A549 (cell line): Measurements from ENCODE around the gene SPSB2. TPM values are rescaled to one million over a fixed set of nuclear protein-coding genes. Genes with fewer than 3 reads are reported as not detected.

Experiments used
- ATAC-seq, 2 experiments: fragments of 200-7000 bp in 1 of 2; fragments of >200 bp in 1 of 2; cut with Nextera tagmentation in 1 of 2; cut with Tn5 transposase in 1 of 2; 3 replicates each; pipeline versions ENCODE4 v1.8.0 to v1.9.1; 2018 to 2020; ENCODE audit warnings: mild to moderate bottlenecking in 1 of 2, moderate library complexity in 1 of 2
- CTCF ChIA-PET: fragments of 300-600 bp; sonication (Branson Sonifier 250); formaldehyde crosslinking; extraction: SDS; loops from one replicate; lab custom pipeline; 2021; ENCODE audit warnings: antibody characterized with exemption, inconsistent platforms; lab: Yijun Ruan, JAX
- POLR2A ChIA-PET: fragments of 350-600 bp; formaldehyde crosslinking; extraction: SDS; loops from one replicate; lab custom pipeline; 2021; ENCODE audit warnings: antibody characterized with exemption, inconsistent platforms; lab: Yijun Ruan, JAX
- DNase-seq, 2 experiments: peaks; one replicate each; pipeline versions ENCODE4 v3.0.0 to v3.0.0-alpha.2; 2011 to 2016; ENCODE audit warnings: low read depth in 1 of 2, low spot score in 1 of 2
- FAIRE-seq: peaks from 2 replicates; lab custom pipeline; 2011; peaks lifted over from hg19 to GRCh38; lab: Jason Lieb, UNC
- H3K27ac ChIP-seq, 2 experiments: fragments of >200 bp; sonication (Bioruptor Twin); formaldehyde crosslinking; 3 replicates each; pipeline ENCODE4 v1.5.1; 2016 to 2017
- H3K4me1 ChIP-seq: fragments of >200 bp; sonication (Bioruptor Twin); formaldehyde crosslinking; 3 replicates; pipeline ENCODE4 v1.6.1; 2016
- H3K4me2 ChIP-seq: fragments of >200 bp; sonication (Bioruptor Twin); formaldehyde crosslinking; 3 replicates; pipeline ENCODE4 v1.6.1; 2016
- H3K4me3 ChIP-seq: fragments of >200 bp; sonication (Bioruptor Twin); formaldehyde crosslinking; 3 replicates; pipeline ENCODE4 v1.5.1; 2016
- H3K9me3 ChIP-seq: fragments of >200 bp; sonication (Bioruptor Twin); formaldehyde crosslinking; 3 replicates; pipeline ENCODE4 v1.6.1; 2016
- BCL3 ChIP-seq: fragments of >200 bp; sonication (Bioruptor Twin); formaldehyde crosslinking; IDR thresholded peaks from 3 replicates; pipeline ENCODE4 v1.6.1; 2016
- EHF ChIP-seq: fragments of 250-450 bp; sonication (Bioruptor Pico); IDR thresholded peaks from 2 replicates; pipeline ENCODE4 v1.5.0; 2020; ENCODE audit warnings: mild to moderate bottlenecking
- EHMT2 ChIP-seq: fragments of 200-600 bp; sonication (generic); IDR thresholded peaks from 2 replicates; pipeline ENCODE4 v1.6.1; 2016; ENCODE audit warnings: antibody characterized with exemption, low read depth, mild to moderate bottlenecking, moderate library complexity
- FOSB ChIP-seq: fragments of 250-450 bp; sonication (Bioruptor Pico); IDR thresholded peaks from 2 replicates; pipeline ENCODE4 v1.5.0; 2020; ENCODE audit warnings: mild to moderate bottlenecking, moderate library complexity
- GATA3 ChIP-seq: IDR thresholded peaks from 2 replicates; pipeline ENCODE4 v1.6.1; 2012; ENCODE audit warnings: borderline replicate concordance
- HEYL ChIP-seq: fragments of 250-450 bp; sonication (Bioruptor Pico); IDR thresholded peaks from 2 replicates; pipeline ENCODE4 v1.8.0; 2021; ENCODE audit warnings: mild to moderate bottlenecking, moderate library complexity
- HMGXB4 ChIP-seq: fragments of 250-450 bp; sonication (Bioruptor Pico); IDR thresholded peaks from 2 replicates; pipeline ENCODE4 v1.5.0; 2021; ENCODE audit warnings: mild to moderate bottlenecking, moderate library complexity, borderline replicate concordance
- HOXA7 ChIP-seq: fragments of 250-450 bp; sonication (Bioruptor Pico); IDR thresholded peaks from 2 replicates; pipeline ENCODE4 v1.5.0; 2020; ENCODE audit warnings: mild to moderate bottlenecking, moderate library complexity
- HOXB13 ChIP-seq: fragments of 250-450 bp; sonication (Bioruptor Pico); IDR thresholded peaks from 2 replicates; pipeline ENCODE4 v1.5.0; 2020; ENCODE audit warnings: low read depth, mild to moderate bottlenecking, moderate library complexity
- JUN ChIP-seq, 2 experiments: fragments of >200 bp; sonication (Bioruptor Twin); formaldehyde crosslinking; IDR thresholded peaks; 2 replicates in 1 of 2; 3 replicates in 1 of 2; pipeline ENCODE4 v1.6.1; 2016 to 2017
- JUNB ChIP-seq: fragments of >200 bp; sonication (Bioruptor Twin); formaldehyde crosslinking; IDR thresholded peaks from 2 replicates; pipeline ENCODE4 v1.6.1; 2016
- MYC ChIP-seq: IDR thresholded peaks from 2 replicates; pipeline ENCODE4 v1.6.1; 2012; ENCODE audit warnings: mild to moderate bottlenecking, inconsistent platforms, low read length, improper control_type of control experiment, borderline replicate concordance
- PBX3 ChIP-seq: IDR thresholded peaks from 2 replicates; pipeline ENCODE4 v1.6.1; 2012
- PHF8 ChIP-seq: fragments of 200-600 bp; sonication (generic); IDR thresholded peaks from 2 replicates; pipeline ENCODE4 v1.6.1; 2016; ENCODE audit warnings: low read depth, mild to moderate bottlenecking, antibody characterized with exemption, moderate library complexity, borderline replicate concordance
- POLR2A ChIP-seq: IDR thresholded peaks from 2 replicates; pipeline ENCODE4 v1.6.1; 2012; ENCODE audit warnings: mild to moderate bottlenecking, low read length
- POLR2AphosphoS2 ChIP-seq: conservative IDR thresholded peaks from 2 replicates; pipeline ENCODE4 v1.6.1; 2012; ENCODE audit warnings: low read length, improper control_type of control experiment, inconsistent platforms
- RAD21 ChIP-seq, 2 experiments: fragments of >200 bp in 1 of 2; sonication (Bioruptor Twin) in 1 of 2; formaldehyde crosslinking in 1 of 2; IDR thresholded peaks in 1 of 2; conservative IDR thresholded peaks in 1 of 2; 2 replicates in 1 of 2; 3 replicates in 1 of 2; pipeline ENCODE4 v1.6.1; 2012 to 2018; ENCODE audit warnings: inconsistent platforms in 1 of 2
- RCOR1 ChIP-seq: fragments of 150-350 bp; IDR thresholded peaks from 2 replicates; pipeline ENCODE4 v1.6.1; 2014; ENCODE audit warnings: antibody characterized with exemption, low read length, low read depth
- RNF2 ChIP-seq: fragments of 200-600 bp; sonication (generic); IDR thresholded peaks from 2 replicates; pipeline ENCODE4 v1.6.1; 2016; ENCODE audit warnings: low read depth, mild to moderate bottlenecking, antibody characterized with exemption, moderate library complexity, borderline replicate concordance
- SMC3 ChIP-seq: fragments of >200 bp; sonication (Bioruptor Twin); formaldehyde crosslinking; IDR thresholded peaks from 3 replicates; pipeline ENCODE4 v1.6.1; 2018; ENCODE audit warnings: inconsistent platforms
- TP53 ChIP-seq: fragments of 250-450 bp; sonication (Bioruptor Pico); IDR thresholded peaks from 2 replicates; pipeline ENCODE4 v1.5.0; 2021; ENCODE audit warnings: mild to moderate bottlenecking, moderate library complexity
- ZC3H11A ChIP-seq: fragments of 450-650 bp; IDR thresholded peaks from 2 replicates; pipeline ENCODE4 v1.6.1; 2014; ENCODE audit warnings: antibody characterized with exemption, mild to moderate bottlenecking
- WGBS: methylation state at CpG from one replicate; pipeline ENCODE4 v1.1.6; 2017; ENCODE audit errors: missing lambda C conversion rate; 5-methylcytosine and 5-hydroxymethylcytosine counted together
- polyA plus RNA-seq, 4 experiments: library from polyadenylated mRNA; depleted of rRNA in 3 of 4; stranded (reverse); fragments of >200 nt; fragmentation: RNase III in 1 of 4; extraction: RNeasy Plus Mini Kit Qiagen cat#74134 plus additional on column Dnase treatment in 1 of 4; gene quantifications; 2 replicates in 3 of 4; 3 replicates in 1 of 4; pipeline ENCODE4 v1.2.3, GENCODE V29; 2011 to 2017
- TF ChIP-seq, protein P1 (sequence below): fragments of >200 bp; sonication (Bioruptor Twin); formaldehyde crosslinking; IDR thresholded peaks from 3 replicates; pipeline ENCODE4 v1.5.1; 2016
- TF ChIP-seq, protein P2 (sequence below): fragments of 150-350 bp; IDR thresholded peaks from 2 replicates; pipeline ENCODE4 v1.6.1; 2014; ENCODE audit warnings: low read depth, mild to moderate bottlenecking, low read length
- TF ChIP-seq, protein P3 (sequence below): fragments of 250-450 bp; sonication (Bioruptor Pico); IDR thresholded peaks from 2 replicates; pipeline ENCODE4 v1.5.0; 2020; ENCODE audit warnings: low read depth, mild to moderate bottlenecking, moderate library complexity
- TF ChIP-seq, protein P4 (sequence below): IDR thresholded peaks from 2 replicates; pipeline ENCODE4 v1.6.1; 2012
- TF ChIP-seq, protein P5 (sequence below): IDR thresholded peaks from 2 replicates; pipeline ENCODE4 v1.6.1; 2012; ENCODE audit warnings: low read depth, borderline replicate concordance

The SPSB2 gene
- polyA plus RNA-seq, 2 of the 4 experiments (the other 2 are of a cell fraction), result 16.8 to 21.8 TPM

- POLR2A ChIA-PET, result interaction anchor here (0.6 to 6.0 kb wide), 19 partner anchors 10 to 333 kb away, joined by 3 to 105 read pairs (median 4); partner anchors contain the start of genes C12orf57, CDCA3, COPS7A and ENO2
- ATAC-seq (peak; percentile 52 to 70), FAIRE-seq (no peak), DNase-seq (peak; percentile 78 to 81)
- peaks cover 42% of the 10 kb centered on the region for H3K4me1 ChIP-seq
- CTCF ChIA-PET, result interaction anchor here (0.5 to 17.9 kb wide), 38 partner anchors 9 to 417 kb away, joined by 3 to 399 read pairs (median 6); partner anchors contain the start of genes ATN1, C12orf57, C1RL and CDCA3
- peak overlapping the region; percentile 100 for H3K4me2 ChIP-seq
- TF ChIP-seq ZC3H11A, result no peak
- no peak for TF ChIP-seq TP53 (CRISPR knock-in tag)
- 0 out of 2 replicates have a peak, but pooled peaks have one; percentile 75 for TF ChIP-seq RNF2
- TF ChIP-seq HMGXB4 (CRISPR knock-in tag), result no peak
- no peak for TF ChIP-seq JUNB
- TF ChIP-seq RAD21 (conservative IDR thresholded peaks at IDR 0.05 in 1 of 2, IDR thresholded peaks at IDR 0.05 in 1 of 2), result peak; percentile 65 to 70
- TF ChIP-seq, protein P1, sequence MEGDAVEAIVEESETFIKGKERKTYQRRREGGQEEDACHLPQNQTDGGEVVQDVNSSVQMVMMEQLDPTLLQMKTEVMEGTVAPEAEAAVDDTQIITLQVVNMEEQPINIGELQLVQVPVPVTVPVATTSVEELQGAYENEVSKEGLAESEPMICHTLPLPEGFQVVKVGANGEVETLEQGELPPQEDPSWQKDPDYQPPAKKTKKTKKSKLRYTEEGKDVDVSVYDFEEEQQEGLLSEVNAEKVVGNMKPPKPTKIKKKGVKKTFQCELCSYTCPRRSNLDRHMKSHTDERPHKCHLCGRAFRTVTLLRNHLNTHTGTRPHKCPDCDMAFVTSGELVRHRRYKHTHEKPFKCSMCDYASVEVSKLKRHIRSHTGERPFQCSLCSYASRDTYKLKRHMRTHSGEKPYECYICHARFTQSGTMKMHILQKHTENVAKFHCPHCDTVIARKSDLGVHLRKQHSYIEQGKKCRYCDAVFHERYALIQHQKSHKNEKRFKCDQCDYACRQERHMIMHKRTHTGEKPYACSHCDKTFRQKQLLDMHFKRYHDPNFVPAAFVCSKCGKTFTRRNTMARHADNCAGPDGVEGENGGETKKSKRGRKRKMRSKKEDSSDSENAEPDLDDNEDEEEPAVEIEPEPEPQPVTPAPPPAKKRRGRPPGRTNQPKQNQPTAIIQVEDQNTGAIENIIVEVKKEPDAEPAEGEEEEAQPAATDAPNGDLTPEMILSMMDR, result peak; percentile 94
- no peak for TF ChIP-seq EHF (CRISPR knock-in tag)
- TF ChIP-seq, protein P2, sequence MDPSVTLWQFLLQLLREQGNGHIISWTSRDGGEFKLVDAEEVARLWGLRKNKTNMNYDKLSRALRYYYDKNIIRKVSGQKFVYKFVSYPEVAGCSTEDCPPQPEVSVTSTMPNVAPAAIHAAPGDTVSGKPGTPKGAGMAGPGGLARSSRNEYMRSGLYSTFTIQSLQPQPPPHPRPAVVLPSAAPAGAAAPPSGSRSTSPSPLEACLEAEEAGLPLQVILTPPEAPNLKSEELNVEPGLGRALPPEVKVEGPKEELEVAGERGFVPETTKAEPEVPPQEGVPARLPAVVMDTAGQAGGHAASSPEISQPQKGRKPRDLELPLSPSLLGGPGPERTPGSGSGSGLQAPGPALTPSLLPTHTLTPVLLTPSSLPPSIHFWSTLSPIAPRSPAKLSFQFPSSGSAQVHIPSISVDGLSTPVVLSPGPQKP, result no peak
- TF ChIP-seq POLR2AphosphoS2, result no peak
- no peak for TF ChIP-seq EHMT2
- TF ChIP-seq MYC, result peak; percentile 60; the same call in 1 of the 2 replicates
- no peak for TF ChIP-seq HEYL (CRISPR knock-in tag)
- peak; percentile 59 for TF ChIP-seq POLR2A
- no peak; the same call in 1 of the 2 replicates for TF ChIP-seq FOSB (CRISPR knock-in tag)
- TF ChIP-seq SMC3, result peak; percentile 88
- peak; percentile 27; the same call in 1 of the 2 replicates for TF ChIP-seq PHF8
- TF ChIP-seq, protein P3, sequence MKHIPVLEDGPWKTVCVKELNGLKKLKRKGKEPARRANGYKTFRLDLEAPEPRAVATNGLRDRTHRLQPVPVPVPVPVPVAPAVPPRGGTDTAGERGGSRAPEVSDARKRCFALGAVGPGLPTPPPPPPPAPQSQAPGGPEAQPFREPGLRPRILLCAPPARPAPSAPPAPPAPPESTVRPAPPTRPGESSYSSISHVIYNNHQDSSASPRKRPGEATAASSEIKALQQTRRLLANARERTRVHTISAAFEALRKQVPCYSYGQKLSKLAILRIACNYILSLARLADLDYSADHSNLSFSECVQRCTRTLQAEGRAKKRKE, result no peak
- TF ChIP-seq PBX3, result peak; percentile 73
- TF ChIP-seq JUN (IDR thresholded peaks at IDR 0.05), result peak in 1 of 2 experiments; percentile 31; a peak in 2 of 5 replicates
- TF ChIP-seq GATA3, result peak; percentile 25; the same call in 1 of the 2 replicates
- TF ChIP-seq, protein P4, sequence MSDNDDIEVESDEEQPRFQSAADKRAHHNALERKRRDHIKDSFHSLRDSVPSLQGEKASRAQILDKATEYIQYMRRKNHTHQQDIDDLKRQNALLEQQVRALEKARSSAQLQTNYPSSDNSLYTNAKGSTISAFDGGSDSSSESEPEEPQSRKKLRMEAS, result peak; percentile 93
- TF ChIP-seq HOXA7 (CRISPR knock-in tag), result no peak
- no peak for TF ChIP-seq RCOR1
- TF ChIP-seq HOXB13, result no peak
- peak; percentile 39; the same call in 2 of the 3 replicates for TF ChIP-seq BCL3
- TF ChIP-seq, protein P5, sequence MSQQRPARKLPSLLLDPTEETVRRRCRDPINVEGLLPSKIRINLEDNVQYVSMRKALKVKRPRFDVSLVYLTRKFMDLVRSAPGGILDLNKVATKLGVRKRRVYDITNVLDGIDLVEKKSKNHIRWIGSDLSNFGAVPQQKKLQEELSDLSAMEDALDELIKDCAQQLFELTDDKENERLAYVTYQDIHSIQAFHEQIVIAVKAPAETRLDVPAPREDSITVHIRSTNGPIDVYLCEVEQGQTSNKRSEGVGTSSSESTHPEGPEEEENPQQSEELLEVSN, result peak; percentile 44; the same call in 1 of the 2 replicates
- H3K9me3 ChIP-seq, result no peaks in the 10 kb centered on the region
- 2% methylated on average over 31 of the region's 40 CpGs for WGBS
- peak overlapping the region; percentile 93 to 94 for H3K27ac ChIP-seq
- peak overlapping the region; percentile 77 for H3K4me3 ChIP-seq
Measured at GRCh38 chr12:6872073-6873048, 742 bp downstream of the SPSB2 start.
